BLaER1 treated with 17β-estradiol and CSF1 and Interleukin-3, amounts not matched to agents 10 nM and 100 nM (cell line): Measurements from ENCODE around the gene NPIPB6.
A peak's percentile ranks its signal among the peaks of the same experiment; 100 is the strongest.

Experiments
- H3K27ac ChIP-seq, 11 experiments: shearing (Covaris generic); formaldehyde crosslinking; 2 replicates each; pipeline ENCODE4 v1.8.1; 2022
- H3K27me3 ChIP-seq, 11 experiments: shearing (Covaris generic); formaldehyde crosslinking; 2 replicates each; pipeline ENCODE4 v1.8.1; 2022
- H3K36me3 ChIP-seq, 11 experiments: shearing (Covaris generic); formaldehyde crosslinking; 2 replicates each; pipeline ENCODE4 v1.8.1; 2022
- H3K4me1 ChIP-seq, 10 experiments: shearing (Covaris generic); formaldehyde crosslinking; 2 replicates each; pipeline ENCODE4 v1.8.1; 2022
- H3K4me2 ChIP-seq, 11 experiments: shearing (Covaris generic); formaldehyde crosslinking; 2 replicates each; pipeline ENCODE4 v1.8.1; 2022
- H3K4me3 ChIP-seq, 10 experiments: shearing (Covaris generic); formaldehyde crosslinking; 2 replicates each; pipeline ENCODE4 v1.8.1; 2022
- H3K9ac ChIP-seq, 11 experiments: shearing (Covaris generic); formaldehyde crosslinking; 2 replicates each; pipeline ENCODE4 v1.8.1; 2022
- H3K9me3 ChIP-seq, 11 experiments: shearing (Covaris generic); formaldehyde crosslinking; replicated peaks in 1 of 11; 2 replicates each; pipeline ENCODE4 v1.8.1; 2022
- H4K20me1 ChIP-seq, 11 experiments: shearing (Covaris generic); formaldehyde crosslinking; 2 replicates each; pipeline ENCODE4 v1.8.1; 2022
- Cebpa-rat ChIP-seq, 11 experiments: shearing (Covaris generic); IDR thresholded peaks; 2 replicates each; pipeline ENCODE4 v1.8.1; 2022

NPIPB6 gene

GRCh38 chr16:28311913-28312312 lies 51.4 kb downstream of the NPIPB6 start:
- H3K4me1 ChIP-seq = peaks cover 53 to 74% (median 65%) of the 10 kb centered on the region in 10 experiments
- peaks cover 0 to 15% (median 0%) of the 10 kb centered on the region in 11 experiments; a peak in 3 of 22 replicates for H4K20me1 ChIP-seq
- peak overlapping the region in 2 of 10 experiments; percentile 14 to 31; a peak in 2 of 20 replicates for H3K4me3 ChIP-seq
- TF ChIP-seq Cebpa-rat (IDR thresholded peaks at IDR 0.05) = no peak
- H3K9me3 ChIP-seq = no peaks in the 10 kb centered on the region
- H3K9ac ChIP-seq = peak overlapping the region in 9 of 11 experiments; percentile 15 to 80 (median 76); a peak in 17 of 22 replicates
- peaks cover 0 to 8% (median 0%) of the 10 kb centered on the region in 11 experiments; a peak in 4 of 22 replicates for H3K36me3 ChIP-seq
- H3K27me3 ChIP-seq = no peaks in the 10 kb centered on the region
- H3K27ac ChIP-seq = peak overlapping the region in 9 of 11 experiments; percentile 39 to 93 (median 88); a peak in 17 of 22 replicates
- peak overlapping the region; percentile 80 to 89 (median 87) for H3K4me2 ChIP-seq

GRCh38 chr16:28311413-28311812 lies 51.9 kb downstream of the NPIPB6 start:
- no peaks in the 10 kb centered on the region for H3K27me3 ChIP-seq
- peaks cover 49 to 69% (median 60%) of the 10 kb centered on the region in 10 experiments for H3K4me1 ChIP-seq
- H3K36me3 ChIP-seq = peaks cover 0 to 9% (median 0%) of the 10 kb centered on the region in 11 experiments; a peak in 5 of 22 replicates
- no peaks in the 10 kb centered on the region for H3K9me3 ChIP-seq
- H3K4me3 ChIP-seq = no peak overlapping the region; a peak in 1 of 20 replicates
- peak overlapping the region; percentile 80 to 89 (median 87) for H3K4me2 ChIP-seq
- H4K20me1 ChIP-seq = peaks cover 0 to 14% (median 0%) of the 10 kb centered on the region in 11 experiments; a peak in 3 of 22 replicates
- TF ChIP-seq Cebpa-rat (IDR thresholded peaks at IDR 0.05) = no peak
- H3K27ac ChIP-seq = peak overlapping the region in 9 of 11 experiments; percentile 83 to 93 (median 88); a peak in 18 of 22 replicates
- H3K9ac ChIP-seq = peak overlapping the region in 10 of 11 experiments; percentile 24 to 80 (median 76); a peak in 17 of 22 replicates

- peaks cover 0 to 14% (median 0%) of the 10 kb centered on the region in 11 experiments; a peak in 2 of 22 replicates for H4K20me1 ChIP-seq
- H3K9ac ChIP-seq = peak overlapping the region in 10 of 11 experiments; percentile 24 to 80 (median 76); a peak in 19 of 22 replicates
- H3K36me3 ChIP-seq = peaks cover 0 to 15% (median 3%) of the 10 kb centered on the region in 11 experiments; a peak in 8 of 22 replicates
- TF ChIP-seq Cebpa-rat (IDR thresholded peaks at IDR 0.05) = no peak
- no peak overlapping the region for H3K4me3 ChIP-seq
- H3K9me3 ChIP-seq = no peaks in the 10 kb centered on the region
- H3K27me3 ChIP-seq = no peaks in the 10 kb centered on the region
- peak overlapping the region in 10 of 11 experiments; percentile 65 to 93 (median 88); a peak in 19 of 22 replicates for H3K27ac ChIP-seq
- peaks cover 49 to 63% (median 55%) of the 10 kb centered on the region in 10 experiments for H3K4me1 ChIP-seq
- peak overlapping the region; percentile 80 to 89 (median 87) for H3K4me2 ChIP-seq
These were observed 52.5 kb downstream of the NPIPB6 start for GRCh38 chr16:28310796-28311195.

DNA sequence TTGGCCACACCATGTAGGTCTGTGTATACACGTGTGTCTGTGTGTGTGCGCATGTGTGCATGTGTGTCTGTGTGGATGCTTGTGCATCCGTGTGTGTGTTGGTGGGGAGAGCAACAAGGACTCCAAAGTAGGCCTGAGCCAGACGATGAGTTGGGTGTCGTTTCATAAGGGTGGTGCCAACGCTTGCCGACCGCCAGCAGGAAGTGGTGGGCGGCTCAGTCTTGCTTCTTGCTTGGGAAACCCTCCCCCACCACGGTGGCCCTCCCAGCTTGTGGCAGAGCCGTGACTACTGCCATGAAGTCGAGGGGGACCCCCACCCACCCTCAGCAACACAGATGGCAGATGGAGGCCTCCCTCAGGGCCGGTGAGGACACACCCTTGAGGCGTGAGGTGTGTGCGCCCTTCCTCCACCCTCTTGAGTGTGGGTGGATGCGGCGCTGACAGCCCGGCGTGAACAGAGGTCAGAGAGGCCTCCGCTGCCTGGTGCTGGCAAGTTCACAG lies 53.4 kb downstream of the NPIPB6 start:
- no peaks in the 10 kb centered on the region for H3K9me3 ChIP-seq
- H3K27ac ChIP-seq = peak overlapping the region in 10 of 11 experiments; percentile 65 to 93 (median 88); a peak in 20 of 22 replicates
- H3K4me2 ChIP-seq = peak overlapping the region; percentile 80 to 89 (median 87)
- peak overlapping the region; percentile 1 to 80 (median 76); a peak in 21 of 22 replicates for H3K9ac ChIP-seq
- peak overlapping the region in 8 of 10 experiments; percentile 2 to 48 (median 18); a peak in 10 of 20 replicates for H3K4me3 ChIP-seq
- H4K20me1 ChIP-seq = peaks cover 0 to 22% (median 0%) of the 10 kb centered on the region in 11 experiments; a peak in 4 of 22 replicates
- peaks cover 49 to 59% (median 52%) of the 10 kb centered on the region in 10 experiments for H3K4me1 ChIP-seq
- H3K36me3 ChIP-seq = peaks cover 0 to 24% (median 10%) of the 10 kb centered on the region in 11 experiments; a peak in 12 of 22 replicates
- peak in 2 of 11 experiments; percentile 30 to 87; a peak in 2 of 22 replicates for TF ChIP-seq Cebpa-rat (IDR thresholded peaks at IDR 0.05)
- H3K27me3 ChIP-seq = no peaks in the 10 kb centered on the region

- Histone ChIP-seq H3K4me2 (peak overlapping the region; percentile 80 to 89 (median 87)), H3K4me3 (peak overlapping the region in 1 of 10 experiments; percentile 2; a peak in 1 of 20 replicates), H3K27me3 (no peaks in the 10 kb centered on the region), H4K20me1 (peaks cover 0 to 23% (median 4%) of the 10 kb centered on the region in 11 experiments; a peak in 9 of 22 replicates), H3K4me1 (peaks cover 49 to 59% (median 52%) of the 10 kb centered on the region in 10 experiments), H3K27ac (peak overlapping the region in 10 of 11 experiments; percentile 65 to 93 (median 88); a peak in 20 of 22 replicates), H3K36me3 (peaks cover 0 to 27% (median 15%) of the 10 kb centered on the region in 11 experiments; a peak in 13 of 22 replicates), H3K9ac (peak overlapping the region in 9 of 11 experiments; percentile 70 to 80 (median 76); a peak in 18 of 22 replicates), H3K9me3 (no peaks in the 10 kb centered on the region)
- no peak for TF ChIP-seq Cebpa-rat (IDR thresholded peaks at IDR 0.05)
These were observed 54.3 kb downstream of the NPIPB6 start for GRCh38 chr16:28308794-28309584.

GRCh38 chr16:28307936-28308335 lies 55.4 kb downstream of the NPIPB6 start:
- Histone ChIP-seq H3K27ac (peak overlapping the region in 3 of 11 experiments; percentile 43 to 93 (median 88); a peak in 5 of 22 replicates), H3K36me3 (peaks cover 0 to 36% (median 22%) of the 10 kb centered on the region in 11 experiments; a peak in 15 of 22 replicates), H3K9me3 (no peaks in the 10 kb centered on the region), H3K4me1 (peaks cover 41 to 52% (median 45%) of the 10 kb centered on the region in 10 experiments), H3K4me3 (no peak overlapping the region), H3K27me3 (no peaks in the 10 kb centered on the region), H4K20me1 (peaks cover 0 to 34% (median 13%) of the 10 kb centered on the region in 11 experiments; a peak in 14 of 22 replicates), H3K9ac (peak overlapping the region in 1 of 11 experiments; percentile 26; a peak in 1 of 22 replicates), H3K4me2 (no peak overlapping the region)
- TF ChIP-seq Cebpa-rat (IDR thresholded peaks at IDR 0.05) = no peak

DNA sequence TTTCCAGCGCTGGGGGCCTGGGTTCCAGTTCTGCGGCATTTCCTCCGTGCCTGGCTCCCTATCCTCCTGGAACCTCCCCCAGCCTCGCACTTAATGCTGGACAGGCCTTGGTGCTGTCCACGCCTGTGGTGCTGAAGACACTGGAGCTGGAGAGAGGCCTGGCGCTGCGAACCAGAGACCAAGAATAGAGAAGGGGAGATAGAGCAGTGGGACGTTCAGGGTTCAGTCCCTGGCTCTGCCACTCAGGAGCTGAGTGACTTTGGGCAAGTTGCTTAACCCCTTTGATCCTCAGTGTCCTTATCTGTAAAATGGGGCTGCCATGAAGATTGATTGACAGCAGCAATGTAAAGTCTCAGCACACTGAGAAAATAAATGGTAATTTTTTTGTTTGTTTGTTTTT lies 59.1 kb downstream of the NPIPB6 start:
- no peak overlapping the region for H3K4me2 ChIP-seq
- H3K36me3 ChIP-seq = peaks cover 0 to 72% (median 44%) of the 10 kb centered on the region in 11 experiments; a peak in 16 of 22 replicates
- no peaks in the 10 kb centered on the region for H3K9me3 ChIP-seq
- H3K4me3 ChIP-seq = no peak overlapping the region
- peaks cover 12 to 43% (median 36%) of the 10 kb centered on the region in 10 experiments for H3K4me1 ChIP-seq
- H3K27me3 ChIP-seq = no peaks in the 10 kb centered on the region
- no peak for TF ChIP-seq Cebpa-rat (IDR thresholded peaks at IDR 0.05)
- peaks cover 0 to 71% (median 49%) of the 10 kb centered on the region in 11 experiments; a peak in 17 of 22 replicates for H4K20me1 ChIP-seq
- no peak overlapping the region for H3K27ac ChIP-seq
- no peak overlapping the region for H3K9ac ChIP-seq

GRCh38 chr16:28303132-28303531 lies 60.2 kb downstream of the NPIPB6 start:
- peaks cover 0 to 82% (median 59%) of the 10 kb centered on the region in 11 experiments; a peak in 17 of 22 replicates for H4K20me1 ChIP-seq
- no peak overlapping the region for H3K4me2 ChIP-seq
- H3K36me3 ChIP-seq = peaks cover 0 to 83% (median 43%) of the 10 kb centered on the region in 11 experiments; a peak in 16 of 22 replicates
- no peaks in the 10 kb centered on the region for H3K27me3 ChIP-seq
- no peak overlapping the region for H3K27ac ChIP-seq
- H3K9me3 ChIP-seq = no peaks in the 10 kb centered on the region
- no peak for TF ChIP-seq Cebpa-rat (IDR thresholded peaks at IDR 0.05)
- no peak overlapping the region for H3K9ac ChIP-seq
- peaks cover 8 to 44% (median 35%) of the 10 kb centered on the region in 10 experiments for H3K4me1 ChIP-seq
- no peak overlapping the region for H3K4me3 ChIP-seq
